Liver (tissue), 9 donors: Measurements from ENCODE around the gene DGCR8. TPM values are rescaled to one million over a fixed set of nuclear protein-coding genes. Genes with fewer than 3 reads are reported as not detected.
A peak's percentile ranks its signal among the peaks of the same experiment; 100 is the strongest.

Source experiments
- DNase-seq: peaks from one replicate; pipeline ENCODE4 v3.0.0-alpha.2; 2017; ENCODE audit warnings: low spot score
- H3K27ac ChIP-seq, 2 donors: one replicate each; pipeline ENCODE4 v1.7.0; 2013; ENCODE audit warnings: inconsistent platforms in 2 of 2, low read length in 2 of 2, control low read depth in 1 of 2, low read depth in 1 of 2, mild to moderate bottlenecking in 1 of 2
- H3K27me3 ChIP-seq, 4 donors: one replicate each; pipeline versions ENCODE4 v1.6.1 to v1.7.0; 2013; ENCODE audit warnings: low read length in 3 of 4, inconsistent platforms in 1 of 4, mild to moderate bottlenecking in 1 of 4, moderate library complexity in 1 of 4; ENCODE audit not compliant: control insufficient read depth in 4 of 4, insufficient read depth in 4 of 4
- H3K36me3 ChIP-seq, 4 donors: one replicate each; pipeline versions ENCODE4 v1.6.1 to v1.7.0; 2013; ENCODE audit warnings: low read length in 3 of 4, mild to moderate bottlenecking in 3 of 4, low read depth in 1 of 4, moderate library complexity in 1 of 4; ENCODE audit not compliant: control insufficient read depth in 4 of 4, insufficient read depth in 3 of 4
- H3K4me1 ChIP-seq, 4 donors: one replicate each; pipeline versions ENCODE4 v1.6.1 to v1.7.0; 2013; ENCODE audit warnings: low read length in 3 of 4, mild to moderate bottlenecking in 3 of 4, moderate library complexity in 1 of 4; ENCODE audit not compliant: control insufficient read depth in 4 of 4, insufficient read depth in 4 of 4
- H3K4me3 ChIP-seq, 3 donors: one replicate each; pipeline versions ENCODE4 v1.6.1 to v1.7.0; 2013; ENCODE audit warnings: low read length in 3 of 3, control low read depth in 1 of 3, low read depth in 1 of 3, mild to moderate bottlenecking in 1 of 3
- H3K9ac ChIP-seq, 2 donors: one replicate each; pipeline ENCODE4 v1.7.0; 2013; ENCODE audit warnings: low read length in 2 of 2, mild to moderate bottlenecking in 2 of 2, moderate library complexity in 2 of 2, control low read depth in 1 of 2, low read depth in 1 of 2
- H3K9me3 ChIP-seq, 4 donors: one replicate each; pipeline versions ENCODE4 v1.6.1 to v1.7.0; 2013; ENCODE audit warnings: low read length in 3 of 4; ENCODE audit not compliant: control insufficient read depth in 4 of 4
- EGR1 ChIP-seq, 2 donors: IDR thresholded peaks; 2 replicates each; pipeline ENCODE4 v1.6.1; 2016 to 2018; ENCODE audit warnings: antibody characterized with exemption in 2 of 2, low read depth in 2 of 2
- FOXA1 ChIP-seq: IDR thresholded peaks from 2 replicates; pipeline ENCODE4 v1.6.1; 2016; ENCODE audit warnings: antibody characterized with exemption
- FOXA2 ChIP-seq: IDR thresholded peaks from 2 replicates; pipeline ENCODE4 v1.6.1; 2016; ENCODE audit warnings: antibody characterized with exemption
- GABPA ChIP-seq, 2 donors: IDR thresholded peaks in 1 of 2; conservative IDR thresholded peaks in 1 of 2; 2 replicates each; pipeline ENCODE4 v1.6.1; 2016; ENCODE audit warnings: antibody characterized with exemption in 2 of 2, mild to moderate bottlenecking in 1 of 2, moderate library complexity in 1 of 2
- HNF4A ChIP-seq, 2 donors: conservative IDR thresholded peaks; 2 replicates each; pipeline ENCODE4 v1.6.1; 2016; ENCODE audit warnings: antibody characterized with exemption in 2 of 2, mild to moderate bottlenecking in 2 of 2
- HNF4G ChIP-seq: IDR thresholded peaks from 2 replicates; pipeline ENCODE4 v1.6.1; 2016; ENCODE audit warnings: antibody characterized with exemption
- JUND ChIP-seq, 2 donors: IDR thresholded peaks; 2 replicates each; pipeline ENCODE4 v1.6.1; 2016; ENCODE audit warnings: antibody characterized with exemption in 2 of 2
- NR2F2 ChIP-seq: IDR thresholded peaks from 2 replicates; pipeline ENCODE4 v1.6.1; 2016; ENCODE audit warnings: antibody characterized with exemption
- RAD21 ChIP-seq, 2 donors: IDR thresholded peaks; 2 replicates each; pipeline ENCODE4 v1.6.1; 2016; ENCODE audit warnings: antibody characterized with exemption in 2 of 2, mild to moderate bottlenecking in 2 of 2
- RXRA ChIP-seq, 2 donors: IDR thresholded peaks; 2 replicates each; pipeline ENCODE4 v1.6.1; 2017 to 2018; ENCODE audit warnings: antibody characterized with exemption in 2 of 2, mild to moderate bottlenecking in 1 of 2
- SP1 ChIP-seq: IDR thresholded peaks from 2 replicates; pipeline ENCODE4 v1.6.1; 2018; ENCODE audit warnings: antibody characterized with exemption, mild to moderate bottlenecking
- TAF1 ChIP-seq: conservative IDR thresholded peaks from 2 replicates; pipeline ENCODE4 v1.6.1; 2016; ENCODE audit warnings: antibody characterized with exemption, mild to moderate bottlenecking
- YY1 ChIP-seq: IDR thresholded peaks from 2 replicates; pipeline ENCODE4 v1.6.1; 2016; ENCODE audit warnings: antibody characterized with exemption, mild to moderate bottlenecking
- WGBS: extraction: QIAGEN DNeasy Blood & Tissue Kit; methylation state at CpG from one replicate; pipeline ENCODE4 v1.1.7; 2013; 5-methylcytosine and 5-hydroxymethylcytosine counted together
- polyA plus RNA-seq, 2 donors: library from polyadenylated mRNA; stranded (reverse) in 1 of 2; unstranded in 1 of 2; fragments of 200-250 nt in 1 of 2; fragments of >200 nt in 1 of 2; fragmentation: Nextera tagmentation in 1 of 2; extraction: Ambion mirVana in 1 of 2; gene quantifications; one replicate each; pipeline versions ENCODE4 v1.2.1 to v1.2.3, GENCODE V29; 2013 to 2015
- total RNA-seq, 2 donors: library from RNA; depleted of rRNA; stranded (reverse); fragments of >200 nt; gene quantifications; one replicate each; pipeline ENCODE4 v1.2.3, GENCODE V29; 2014
- TF ChIP-seq, protein P1 (sequence below): IDR thresholded peaks from 2 replicates; pipeline ENCODE4 v1.6.1; 2016; ENCODE audit warnings: antibody characterized with exemption
- TF ChIP-seq, protein P2 (sequence below): IDR thresholded peaks from 2 replicates; pipeline ENCODE4 v1.6.1; 2016; ENCODE audit warnings: antibody characterized with exemption
- TF ChIP-seq, protein P3 (sequence below): IDR thresholded peaks from 2 replicates; pipeline ENCODE4 v1.6.1; 2016; ENCODE audit warnings: antibody characterized with exemption
- TF ChIP-seq, protein P4 (sequence below): fragments of 150-350 bp; IDR thresholded peaks from 2 replicates; pipeline ENCODE4 v1.5.1; 2017; ENCODE audit warnings: improper control_type of control experiment, low read depth, low read length; ENCODE audit not compliant: missing input control
- TF ChIP-seq, protein P5 (sequence below): IDR thresholded peaks from 2 replicates; pipeline ENCODE4 v1.6.1; 2016; ENCODE audit warnings: antibody characterized with exemption, mild to moderate bottlenecking
- donor health status: healthy.
- donor health status: healthy.
- donor health status: healthy.
- donor health status: healthy.
- donor health status: healthy.

DGCR8 gene
- total and polyA plus RNA-seq, 4 donors: 7.9 to 27.1 (median 15.8) TPM

DNA sequence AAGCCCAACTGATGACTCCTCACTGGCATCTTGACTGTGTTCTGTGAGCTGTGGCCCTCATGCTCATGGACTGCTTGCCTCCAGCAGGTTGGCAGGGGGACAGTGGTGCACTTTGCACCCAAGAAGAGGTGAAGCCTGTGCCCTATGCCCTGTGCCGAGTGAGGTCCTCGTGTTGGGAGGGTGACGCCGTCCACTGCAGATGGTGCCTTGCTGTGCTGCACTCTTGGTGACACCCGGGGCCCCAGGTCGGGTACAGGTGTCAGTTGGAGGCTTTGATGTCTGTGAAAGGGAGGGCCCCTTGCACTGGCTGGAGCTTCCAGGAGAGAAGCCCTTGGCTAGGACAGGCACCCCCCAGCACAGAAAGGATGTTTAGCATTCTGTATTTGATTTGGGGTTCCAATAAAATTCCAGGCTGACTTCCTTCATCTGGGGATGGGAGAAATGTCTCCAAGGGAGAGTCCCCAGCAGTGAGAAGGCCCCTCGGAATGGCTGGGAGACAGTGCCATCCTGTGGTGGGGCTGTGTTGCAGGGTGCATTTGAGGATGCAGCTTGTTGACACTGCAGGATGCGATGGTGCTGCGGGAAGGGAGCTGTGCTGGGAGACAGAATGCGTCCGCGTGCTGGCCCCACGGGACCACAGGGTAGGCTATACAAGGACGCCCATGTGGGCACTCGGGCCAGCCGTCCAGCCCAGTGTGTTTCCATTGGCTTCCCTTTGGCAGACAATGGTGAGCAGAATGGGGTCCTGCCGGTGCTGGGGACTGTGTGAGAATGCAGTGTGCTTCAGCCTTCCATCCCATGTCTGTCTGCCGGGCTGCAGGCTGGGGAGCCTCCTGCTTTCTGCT is 49.1 kb downstream of the DGCR8 start:
- H3K27ac ChIP-seq: peak overlapping the region; percentile 18 to 66
- H3K36me3 ChIP-seq: peaks cover 0 to 10% (median 2%) of the 10 kb centered on the region in 4 donors
- peak; percentile 69 to 91 for TF ChIP-seq RXRA (IDR thresholded peaks at IDR 0.05)
- TF ChIP-seq, protein P1, sequence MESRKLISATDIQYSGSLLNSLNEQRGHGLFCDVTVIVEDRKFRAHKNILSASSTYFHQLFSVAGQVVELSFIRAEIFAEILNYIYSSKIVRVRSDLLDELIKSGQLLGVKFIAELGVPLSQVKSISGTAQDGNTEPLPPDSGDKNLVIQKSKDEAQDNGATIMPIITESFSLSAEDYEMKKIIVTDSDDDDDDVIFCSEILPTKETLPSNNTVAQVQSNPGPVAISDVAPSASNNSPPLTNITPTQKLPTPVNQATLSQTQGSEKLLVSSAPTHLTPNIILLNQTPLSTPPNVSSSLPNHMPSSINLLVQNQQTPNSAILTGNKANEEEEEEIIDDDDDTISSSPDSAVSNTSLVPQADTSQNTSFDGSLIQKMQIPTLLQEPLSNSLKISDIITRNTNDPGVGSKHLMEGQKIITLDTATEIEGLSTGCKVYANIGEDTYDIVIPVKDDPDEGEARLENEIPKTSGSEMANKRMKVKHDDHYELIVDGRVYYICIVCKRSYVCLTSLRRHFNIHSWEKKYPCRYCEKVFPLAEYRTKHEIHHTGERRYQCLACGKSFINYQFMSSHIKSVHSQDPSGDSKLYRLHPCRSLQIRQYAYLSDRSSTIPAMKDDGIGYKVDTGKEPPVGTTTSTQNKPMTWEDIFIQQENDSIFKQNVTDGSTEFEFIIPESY: no peak
- peak; percentile 78 to 82 for TF ChIP-seq RAD21 (IDR thresholded peaks at IDR 0.05)
- peak; percentile 44 for TF ChIP-seq YY1
- TF ChIP-seq GABPA (IDR thresholded peaks at IDR 0.05 in 1 of 2, conservative IDR thresholded peaks at IDR 0.05 in 1 of 2): peak in 1 of 2 donors; percentile 13
- peak; percentile 88 for TF ChIP-seq HNF4G
- TF ChIP-seq, protein P2, sequence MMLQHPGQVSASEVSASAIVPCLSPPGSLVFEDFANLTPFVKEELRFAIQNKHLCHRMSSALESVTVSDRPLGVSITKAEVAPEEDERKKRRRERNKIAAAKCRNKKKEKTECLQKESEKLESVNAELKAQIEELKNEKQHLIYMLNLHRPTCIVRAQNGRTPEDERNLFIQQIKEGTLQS: no peak
- TF ChIP-seq, protein P3, sequence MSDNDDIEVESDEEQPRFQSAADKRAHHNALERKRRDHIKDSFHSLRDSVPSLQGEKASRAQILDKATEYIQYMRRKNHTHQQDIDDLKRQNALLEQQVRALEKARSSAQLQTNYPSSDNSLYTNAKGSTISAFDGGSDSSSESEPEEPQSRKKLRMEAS: no peak
- TF ChIP-seq, protein P4, sequence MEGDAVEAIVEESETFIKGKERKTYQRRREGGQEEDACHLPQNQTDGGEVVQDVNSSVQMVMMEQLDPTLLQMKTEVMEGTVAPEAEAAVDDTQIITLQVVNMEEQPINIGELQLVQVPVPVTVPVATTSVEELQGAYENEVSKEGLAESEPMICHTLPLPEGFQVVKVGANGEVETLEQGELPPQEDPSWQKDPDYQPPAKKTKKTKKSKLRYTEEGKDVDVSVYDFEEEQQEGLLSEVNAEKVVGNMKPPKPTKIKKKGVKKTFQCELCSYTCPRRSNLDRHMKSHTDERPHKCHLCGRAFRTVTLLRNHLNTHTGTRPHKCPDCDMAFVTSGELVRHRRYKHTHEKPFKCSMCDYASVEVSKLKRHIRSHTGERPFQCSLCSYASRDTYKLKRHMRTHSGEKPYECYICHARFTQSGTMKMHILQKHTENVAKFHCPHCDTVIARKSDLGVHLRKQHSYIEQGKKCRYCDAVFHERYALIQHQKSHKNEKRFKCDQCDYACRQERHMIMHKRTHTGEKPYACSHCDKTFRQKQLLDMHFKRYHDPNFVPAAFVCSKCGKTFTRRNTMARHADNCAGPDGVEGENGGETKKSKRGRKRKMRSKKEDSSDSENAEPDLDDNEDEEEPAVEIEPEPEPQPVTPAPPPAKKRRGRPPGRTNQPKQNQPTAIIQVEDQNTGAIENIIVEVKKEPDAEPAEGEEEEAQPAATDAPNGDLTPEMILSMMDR: peak; percentile 57
- TF ChIP-seq TAF1: no peak
- peak in 1 of 2 donors; percentile 38 for TF ChIP-seq JUND (IDR thresholded peaks at IDR 0.05)
- TF ChIP-seq FOXA2: peak; percentile 53
- TF ChIP-seq EGR1 (IDR thresholded peaks at IDR 0.05; ENCODE audit: low read depth in 2 of 2): no peak
- no peak for TF ChIP-seq FOXA1
- TF ChIP-seq, protein P5, sequence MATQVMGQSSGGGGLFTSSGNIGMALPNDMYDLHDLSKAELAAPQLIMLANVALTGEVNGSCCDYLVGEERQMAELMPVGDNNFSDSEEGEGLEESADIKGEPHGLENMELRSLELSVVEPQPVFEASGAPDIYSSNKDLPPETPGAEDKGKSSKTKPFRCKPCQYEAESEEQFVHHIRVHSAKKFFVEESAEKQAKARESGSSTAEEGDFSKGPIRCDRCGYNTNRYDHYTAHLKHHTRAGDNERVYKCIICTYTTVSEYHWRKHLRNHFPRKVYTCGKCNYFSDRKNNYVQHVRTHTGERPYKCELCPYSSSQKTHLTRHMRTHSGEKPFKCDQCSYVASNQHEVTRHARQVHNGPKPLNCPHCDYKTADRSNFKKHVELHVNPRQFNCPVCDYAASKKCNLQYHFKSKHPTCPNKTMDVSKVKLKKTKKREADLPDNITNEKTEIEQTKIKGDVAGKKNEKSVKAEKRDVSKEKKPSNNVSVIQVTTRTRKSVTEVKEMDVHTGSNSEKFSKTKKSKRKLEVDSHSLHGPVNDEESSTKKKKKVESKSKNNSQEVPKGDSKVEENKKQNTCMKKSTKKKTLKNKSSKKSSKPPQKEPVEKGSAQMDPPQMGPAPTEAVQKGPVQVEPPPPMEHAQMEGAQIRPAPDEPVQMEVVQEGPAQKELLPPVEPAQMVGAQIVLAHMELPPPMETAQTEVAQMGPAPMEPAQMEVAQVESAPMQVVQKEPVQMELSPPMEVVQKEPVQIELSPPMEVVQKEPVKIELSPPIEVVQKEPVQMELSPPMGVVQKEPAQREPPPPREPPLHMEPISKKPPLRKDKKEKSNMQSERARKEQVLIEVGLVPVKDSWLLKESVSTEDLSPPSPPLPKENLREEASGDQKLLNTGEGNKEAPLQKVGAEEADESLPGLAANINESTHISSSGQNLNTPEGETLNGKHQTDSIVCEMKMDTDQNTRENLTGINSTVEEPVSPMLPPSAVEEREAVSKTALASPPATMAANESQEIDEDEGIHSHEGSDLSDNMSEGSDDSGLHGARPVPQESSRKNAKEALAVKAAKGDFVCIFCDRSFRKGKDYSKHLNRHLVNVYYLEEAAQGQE: no peak
- no peak for TF ChIP-seq NR2F2
- peak; percentile 91 to 95 for TF ChIP-seq HNF4A (conservative IDR thresholded peaks at IDR 0.05)
- TF ChIP-seq SP1: peak; percentile 87
- H3K27me3 ChIP-seq: no peaks in the 10 kb centered on the region
- DNase-seq: no peak
- no peaks in the 10 kb centered on the region for H3K9me3 ChIP-seq
- no peak overlapping the region for H3K9ac ChIP-seq
- no peak overlapping the region for H3K4me3 ChIP-seq
- H3K4me1 ChIP-seq: peaks cover 13 to 83% (median 73%) of the 10 kb centered on the region in 4 donors
- 23% methylated on average over 18 of the region's 18 CpGs for WGBS
